HCT116 (cell line): ENCODE results near the gene CDH23. TPM values are rescaled to one million over a fixed set of nuclear protein-coding genes. Genes with fewer than 3 reads are reported as not detected.

ENCODE experiments used
- ATAC-seq: fragments of 200-7000 bp; cut with Tn5 transposase; 2 replicates; pipeline ENCODE4 v1.9.1; 2020; ENCODE audit warnings: mild to moderate bottlenecking, moderate library complexity
- BruUV-seq: library from RNA; stranded (reverse); fragments of 400-500 nt; replicated peaks from 2 replicates; lab custom pipeline; 2021; lab: Mats Ljungman, UMichigan
- CTCF ChIA-PET: fragments of 300-600 bp; sonication (Branson Sonifier 250); formaldehyde crosslinking; loops from one replicate; lab custom pipeline; 2021; ENCODE audit warnings: antibody characterized with exemption; lab: Charles Lee
- POLR2A ChIA-PET: fragments of 300-600, 350-600 bp; sonication (Branson Sonifier 250); formaldehyde crosslinking; loops from one replicate; lab custom pipeline; 2021; ENCODE audit warnings: antibody characterized with exemption; lab: Charles Lee
- RAD21 ChIA-PET, 2 experiments: fragments of 300-600 bp; sonication (Branson Sonifier 250); formaldehyde crosslinking; loops; one replicate each; lab custom pipeline; 2023; ENCODE audit warnings: low total read pairs in 2 of 2; ENCODE audit not compliant: uncharacterized antibody in 2 of 2, unreplicated experiment in 2 of 2, low non-redundant PET in 1 of 2; lab: Charles Lee
- DNase-seq: peaks from one replicate; pipeline ENCODE4 v3.0.0-alpha.2; 2010; ENCODE audit warnings: low read depth, low spot score
- H2AFZ ChIP-seq: fragments of 200-600 bp; shearing (Covaris generic), sonication (generic); 2 replicates; pipeline ENCODE4 v1.6.1; 2017; ENCODE audit warnings: low read depth, mixed run types, mixed read lengths, antibody characterized with exemption, low read length; ENCODE audit not compliant: poor library complexity, severe bottlenecking
- H3K27ac ChIP-seq: 2 replicates; pipeline ENCODE4 v1.5.1; 2012; ENCODE audit warnings: low read depth, low read length
- H3K27me3 ChIP-seq: fragments of 200-600 bp; sonication (generic); 2 replicates; pipeline ENCODE4 v1.6.1; 2016; ENCODE audit warnings: mixed run types, low read length, mixed read lengths; ENCODE audit not compliant: insufficient read depth
- H3K36me3 ChIP-seq, 2 experiments: fragments of 200-500 bp in 1 of 2; fragments of 200-600 bp in 1 of 2; sonication (Bioruptor generic) in 1 of 2; sonication (generic) in 1 of 2; 2 replicates each; pipeline versions ENCODE4 v1.5.1 to v1.6.1; 2014 to 2016; ENCODE audit warnings: low read length in 2 of 2, inconsistent platforms in 1 of 2, mixed read lengths in 1 of 2, mixed run types in 1 of 2; ENCODE audit not compliant: insufficient read depth in 2 of 2, control insufficient read depth in 1 of 2
- H3K4me1 ChIP-seq, 2 experiments: fragments of 200-600 bp in 1 of 2; sonication (generic) in 1 of 2; 2 replicates each; pipeline versions ENCODE4 v1.5.1 to v1.6.1; 2012 to 2017; ENCODE audit warnings: low read length in 2 of 2, inconsistent platforms in 1 of 2, mild to moderate bottlenecking in 1 of 2, mixed read lengths in 1 of 2, mixed run types in 1 of 2, moderate library complexity in 1 of 2; ENCODE audit not compliant: insufficient read depth in 2 of 2, control insufficient read depth in 1 of 2
- H3K4me2 ChIP-seq: fragments of 200-600 bp; sonication (generic); 2 replicates; pipeline ENCODE4 v1.6.1; 2017; ENCODE audit warnings: mixed run types, low read length, mixed read lengths
- H3K4me3 ChIP-seq, 2 experiments: fragments of 200-600 bp in 1 of 2; sonication (generic) in 1 of 2; replicated peaks in 1 of 2; 2 replicates each; pipeline ENCODE4 v1.5.1; 2011 to 2016; ENCODE audit warnings: low read length in 2 of 2, control low read depth in 1 of 2, low read depth in 1 of 2, mild to moderate bottlenecking in 1 of 2, mixed read lengths in 1 of 2, mixed run types in 1 of 2
- H3K79me2 ChIP-seq: fragments of 200-600 bp; sonication (generic); 2 replicates; pipeline ENCODE4 v1.6.1; 2017; ENCODE audit warnings: mild to moderate bottlenecking, mixed run types, low read length, moderate library complexity, mixed read lengths; ENCODE audit not compliant: insufficient read depth
- H3K9ac ChIP-seq: fragments of 200-600 bp; sonication (generic); 2 replicates; pipeline ENCODE4 v1.6.1; 2016; ENCODE audit warnings: low read length, mixed read lengths
- H3K9me2 ChIP-seq: fragments of 200-600 bp; sonication (generic), shearing (Covaris generic); 2 replicates; pipeline ENCODE4 v1.6.1; 2017; ENCODE audit warnings: mixed run types, mild to moderate bottlenecking, moderate library complexity; ENCODE audit not compliant: insufficient read depth
- H3K9me3 ChIP-seq, 2 experiments: fragments of 200-500 bp in 1 of 2; fragments of 200-600 bp in 1 of 2; sonication (Bioruptor generic) in 1 of 2; sonication (generic) in 1 of 2; 2 replicates each; pipeline ENCODE4 v1.6.1; 2014 to 2017; ENCODE audit warnings: low read length in 2 of 2, mixed read lengths in 2 of 2, inconsistent platforms in 1 of 2, low read depth in 1 of 2, mild to moderate bottlenecking in 1 of 2, mixed run types in 1 of 2, moderate library complexity in 1 of 2; ENCODE audit not compliant: control insufficient read depth in 1 of 2, insufficient read depth in 1 of 2
- H4K20me1 ChIP-seq: fragments of 200-600 bp; sonication (generic), shearing (Covaris generic); 2 replicates; pipeline ENCODE4 v1.6.1; 2017; ENCODE audit warnings: mixed run types, mild to moderate bottlenecking, moderate library complexity; ENCODE audit not compliant: insufficient read depth
- ATF3 ChIP-seq: IDR thresholded peaks from 2 replicates; pipeline ENCODE4 v1.6.1; 2012
- EGR1 ChIP-seq: IDR thresholded peaks from 2 replicates; pipeline ENCODE4 v1.6.1; 2012; ENCODE audit warnings: low read depth
- ELF1 ChIP-seq: IDR thresholded peaks from 2 replicates; pipeline ENCODE4 v1.6.1; 2012; ENCODE audit warnings: low read depth, borderline replicate concordance
- EZH2 ChIP-seq: fragments of 200-600 bp; sonication (generic); IDR thresholded peaks from 2 replicates; pipeline ENCODE4 v1.6.1; 2017; ENCODE audit warnings: antibody characterized with exemption, mixed run types
- EZH2phosphoT487 ChIP-seq: fragments of 200-600 bp; IDR thresholded peaks from 2 replicates; pipeline ENCODE4 v1.6.1; 2018; ENCODE audit warnings: antibody characterized with exemption, borderline replicate concordance
- FOSL1 ChIP-seq: IDR thresholded peaks from 2 replicates; pipeline ENCODE4 v1.6.1; 2012; ENCODE audit warnings: low read depth
- JUND ChIP-seq: IDR thresholded peaks from 2 replicates; pipeline ENCODE4 v1.6.1; 2012
- MAX ChIP-seq: IDR thresholded peaks from 2 replicates; pipeline ENCODE4 v1.6.1; 2012
- POLR2AphosphoS5 ChIP-seq: IDR thresholded peaks from 2 replicates; pipeline ENCODE4 v1.6.1; 2011; ENCODE audit warnings: mild to moderate bottlenecking, low read depth, low read length, moderate library complexity
- RAD21 ChIP-seq: IDR thresholded peaks from 2 replicates; pipeline ENCODE4 v1.6.1; 2012; ENCODE audit warnings: low read depth, mild to moderate bottlenecking
- SIN3A ChIP-seq: IDR thresholded peaks from 2 replicates; pipeline ENCODE4 v1.6.1; 2012; ENCODE audit warnings: low read depth
- YY1 ChIP-seq: IDR thresholded peaks from 2 replicates; pipeline ENCODE4 v1.6.1; 2011; ENCODE audit warnings: low read length, low read depth, moderate library complexity, mild to moderate bottlenecking; ENCODE audit not compliant: insufficient replicate concordance; ENCODE audit errors: extremely low read depth
- ZNF274 ChIP-seq: fragments of 200-500 bp; sonication (Bioruptor generic); IDR thresholded peaks from 2 replicates; pipeline ENCODE4 v1.6.1; 2014; ENCODE audit warnings: mild to moderate bottlenecking, low read depth, low read length, inconsistent platforms
- intact Hi-C: fragments of 100-400 bp; cut with micrococcal nuclease; formaldehyde crosslinking; loops from 2 replicates; pipeline ENCODE4 v1.10.0; 2022
- total RNA-seq: library from RNA; stranded (reverse); gene quantifications from one replicate; pipeline ENCODE4 v1.2.1, GENCODE V29; 2021; ENCODE audit not compliant: unreplicated experiment
- TF ChIP-seq, protein P1 (sequence below), 3 experiments: fragments of 200-600 bp in 1 of 3; sonication (generic) in 1 of 3; IDR thresholded peaks in 2 of 3; conservative IDR thresholded peaks in 1 of 3; 2 replicates each; pipeline ENCODE4 v1.5.1; 2012 to 2017; ENCODE audit warnings: low read depth in 2 of 3, low read length in 2 of 3, antibody characterized with exemption in 1 of 3, borderline replicate concordance in 1 of 3, control low read depth in 1 of 3, mild to moderate bottlenecking in 1 of 3, mixed read lengths in 1 of 3, mixed run types in 1 of 3, moderate library complexity in 1 of 3; ENCODE audit not compliant: insufficient read depth in 1 of 3
- TF ChIP-seq, protein P2 (sequence below): IDR thresholded peaks from 2 replicates; pipeline ENCODE4 v1.6.1; 2011; ENCODE audit warnings: mild to moderate bottlenecking, low read length, moderate library complexity; ENCODE audit not compliant: insufficient replicate concordance; ENCODE audit errors: extremely low read depth

The CDH23 gene
- total RNA-seq, 1 experiment from 2014 or later: not detected

GRCh38 chr10:71397296-71398212 is 834 bp downstream of the CDH23 start:
- no peaks in the 10 kb centered on the region for H3K27me3 ChIP-seq
- no peak overlapping the region for H3K4me3 ChIP-seq
- H3K27ac ChIP-seq: no peak overlapping the region
- H3K79me2 ChIP-seq: no peaks in the 10 kb centered on the region
- no TSS peak for BruUV-seq
- H3K4me1 ChIP-seq: no peaks in the 10 kb centered on the region
- intact Hi-C loops: no loop called here
- no peaks in the 10 kb centered on the region for H3K9me3 ChIP-seq
- DNase-seq (no peak), ATAC-seq (no peak)
- no peaks in the 10 kb centered on the region for H3K9me2 ChIP-seq
- ChIA-PET POLR2A (no interaction called here), CTCF (no interaction called here), RAD21 (no interaction called here)
- no peaks in the 10 kb centered on the region for H3K36me3 ChIP-seq
- no peaks in the 10 kb centered on the region for H4K20me1 ChIP-seq
- H3K9ac ChIP-seq: no peak overlapping the region
- no peak for TF ChIP-seq SIN3A
- no peak for TF ChIP-seq EZH2phosphoT487
- TF ChIP-seq YY1: no peak
- TF ChIP-seq, protein P1, sequence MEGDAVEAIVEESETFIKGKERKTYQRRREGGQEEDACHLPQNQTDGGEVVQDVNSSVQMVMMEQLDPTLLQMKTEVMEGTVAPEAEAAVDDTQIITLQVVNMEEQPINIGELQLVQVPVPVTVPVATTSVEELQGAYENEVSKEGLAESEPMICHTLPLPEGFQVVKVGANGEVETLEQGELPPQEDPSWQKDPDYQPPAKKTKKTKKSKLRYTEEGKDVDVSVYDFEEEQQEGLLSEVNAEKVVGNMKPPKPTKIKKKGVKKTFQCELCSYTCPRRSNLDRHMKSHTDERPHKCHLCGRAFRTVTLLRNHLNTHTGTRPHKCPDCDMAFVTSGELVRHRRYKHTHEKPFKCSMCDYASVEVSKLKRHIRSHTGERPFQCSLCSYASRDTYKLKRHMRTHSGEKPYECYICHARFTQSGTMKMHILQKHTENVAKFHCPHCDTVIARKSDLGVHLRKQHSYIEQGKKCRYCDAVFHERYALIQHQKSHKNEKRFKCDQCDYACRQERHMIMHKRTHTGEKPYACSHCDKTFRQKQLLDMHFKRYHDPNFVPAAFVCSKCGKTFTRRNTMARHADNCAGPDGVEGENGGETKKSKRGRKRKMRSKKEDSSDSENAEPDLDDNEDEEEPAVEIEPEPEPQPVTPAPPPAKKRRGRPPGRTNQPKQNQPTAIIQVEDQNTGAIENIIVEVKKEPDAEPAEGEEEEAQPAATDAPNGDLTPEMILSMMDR (IDR thresholded peaks at IDR 0.05 in 2 of 3, conservative IDR thresholded peaks at IDR 0.05 in 1 of 3; ENCODE audit: borderline replicate concordance in 1 of 3, insufficient read depth in 1 of 3, low read depth in 2 of 3, low read length in 2 of 3): no peak
- no peak for TF ChIP-seq EGR1
- no peak for TF ChIP-seq ELF1
- no peak for TF ChIP-seq MAX
- TF ChIP-seq FOSL1: no peak
- TF ChIP-seq POLR2AphosphoS5: no peak
- no peak for TF ChIP-seq JUND
- TF ChIP-seq, protein P2, sequence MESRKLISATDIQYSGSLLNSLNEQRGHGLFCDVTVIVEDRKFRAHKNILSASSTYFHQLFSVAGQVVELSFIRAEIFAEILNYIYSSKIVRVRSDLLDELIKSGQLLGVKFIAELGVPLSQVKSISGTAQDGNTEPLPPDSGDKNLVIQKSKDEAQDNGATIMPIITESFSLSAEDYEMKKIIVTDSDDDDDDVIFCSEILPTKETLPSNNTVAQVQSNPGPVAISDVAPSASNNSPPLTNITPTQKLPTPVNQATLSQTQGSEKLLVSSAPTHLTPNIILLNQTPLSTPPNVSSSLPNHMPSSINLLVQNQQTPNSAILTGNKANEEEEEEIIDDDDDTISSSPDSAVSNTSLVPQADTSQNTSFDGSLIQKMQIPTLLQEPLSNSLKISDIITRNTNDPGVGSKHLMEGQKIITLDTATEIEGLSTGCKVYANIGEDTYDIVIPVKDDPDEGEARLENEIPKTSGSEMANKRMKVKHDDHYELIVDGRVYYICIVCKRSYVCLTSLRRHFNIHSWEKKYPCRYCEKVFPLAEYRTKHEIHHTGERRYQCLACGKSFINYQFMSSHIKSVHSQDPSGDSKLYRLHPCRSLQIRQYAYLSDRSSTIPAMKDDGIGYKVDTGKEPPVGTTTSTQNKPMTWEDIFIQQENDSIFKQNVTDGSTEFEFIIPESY: no peak
- no peak for TF ChIP-seq RAD21
- TF ChIP-seq ZNF274: no peak
- no peak for TF ChIP-seq EZH2
- TF ChIP-seq ATF3: no peak
- no peak overlapping the region for H3K4me2 ChIP-seq
- H2AFZ ChIP-seq: no peak overlapping the region
